ENCODE data around the gene TACC2. TPM values are rescaled to one million over a fixed set of nuclear protein-coding genes. Genes with fewer than 3 reads are reported as not detected.

Gene TACC2
- total and polyA plus RNA-seq, 8 donors, result 17.9 to 43.6 (median 23.6) TPM

- intact Hi-C loops (cut with DNase I), result no loop called here
- ATAC-seq (peak; percentile 89 to 96 (median 92)), DNase-seq (peak in 4 of 6 donors; percentile 56 to 76 (median 70)), FAIRE-seq (no peak)
- H3K27me3 ChIP-seq, result no peaks in the 10 kb centered on the region
- H3K4me1 ChIP-seq, result no peaks in the 10 kb centered on the region
- peak overlapping the region in 3 of 4 donors; percentile 16 to 54 (median 39) for H3K27ac ChIP-seq
- 38 to 43% methylated on average over 13 of the region's 13 CpGs for WGBS, 2 donors
- H3K4me3 ChIP-seq, result peak overlapping the region in 3 of 4 donors; percentile 4 to 31 (median 12)
- no peak for TF ChIP-seq CTCF (IDR thresholded peaks at IDR 0.05)
- H3K9me3 ChIP-seq, result no peaks in the 10 kb centered on the region
- H3K36me3 ChIP-seq, result no peaks in the 10 kb centered on the region
Measured at GRCh38 chr10:122044045-122044661, 55.2 kb downstream of the TACC2 start.

GRCh38 chr10:122044713-122045112 is 55.8 kb downstream of the TACC2 start:
- Histone ChIP-seq H3K27me3 (no peaks in the 10 kb centered on the region), H3K36me3 (no peaks in the 10 kb centered on the region), H3K27ac (peak overlapping the region in 3 of 4 donors; percentile 16 to 54 (median 39)), H3K4me1 (no peaks in the 10 kb centered on the region), H3K9me3 (no peaks in the 10 kb centered on the region), H3K4me3 (peak overlapping the region in 3 of 4 donors; percentile 4 to 31 (median 12))
- ATAC-seq, result peak; percentile 64 to 81 (median 71)
- DNase-seq, result peak in 2 of 6 donors; percentile 39 to 44
- FAIRE-seq, result no peak
- no peak for TF ChIP-seq CTCF (IDR thresholded peaks at IDR 0.05)
- intact Hi-C loops (cut with DNase I), result no loop called here
- WGBS, 2 donors, result 14 to 19% methylated on average over 9 of the region's 9 CpGs

DNA sequence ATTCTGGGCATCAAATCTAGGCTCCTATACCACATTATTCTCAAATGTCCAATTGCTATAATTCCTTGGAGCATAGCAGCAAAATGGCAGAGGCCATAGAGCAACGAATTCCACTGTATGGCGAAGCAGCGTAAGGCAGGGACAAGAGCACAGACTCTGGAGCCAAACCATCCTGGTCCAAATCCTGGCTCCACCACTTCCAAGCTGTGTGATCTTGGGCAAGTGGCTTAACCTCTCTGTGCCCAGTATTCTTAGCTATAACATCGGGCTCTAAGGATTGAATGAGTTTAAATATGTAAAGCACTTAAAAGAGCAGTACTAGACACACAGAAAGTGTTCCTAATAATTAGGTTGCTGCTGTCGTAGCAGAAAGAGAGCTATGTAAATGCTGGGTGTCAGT is 56.2 kb downstream of the TACC2 start:
- FAIRE-seq (no peak), ATAC-seq (peak in 2 of 4 donors; percentile 6 to 11)
- TF ChIP-seq CTCF (IDR thresholded peaks at IDR 0.05), result no peak

GRCh38 chr10:122047560-122047959 is 58.6 kb downstream of the TACC2 start:
- H3K9me3 ChIP-seq, result no peaks in the 10 kb centered on the region
- ATAC-seq (no peak), DNase-seq (no peak), FAIRE-seq (no peak)
- no peaks in the 10 kb centered on the region for H3K36me3 ChIP-seq
- no peaks in the 10 kb centered on the region for H3K4me1 ChIP-seq
- H3K27me3 ChIP-seq, result no peaks in the 10 kb centered on the region
- H3K4me3 ChIP-seq, result no peak overlapping the region
- no peak overlapping the region for H3K27ac ChIP-seq
- TF ChIP-seq CTCF (IDR thresholded peaks at IDR 0.05), result no peak
- WGBS, 2 donors, result 78 to 88% methylated on average over 3 of the region's 3 CpGs
- intact Hi-C loops (cut with DNase I), result no loop called here

More for the DNA sequence above, 56.2 kb downstream of the TACC2 start:
- DNase-seq, result no peak
- Histone ChIP-seq H3K4me1 (no peaks in the 10 kb centered on the region), H3K27ac (peak overlapping the region in 2 of 4 donors; percentile 16 to 39), H3K27me3 (no peaks in the 10 kb centered on the region), H3K36me3 (no peaks in the 10 kb centered on the region), H3K9me3 (no peaks in the 10 kb centered on the region), H3K4me3 (peak overlapping the region in 2 of 4 donors; percentile 12 to 31)
- WGBS, 2 donors, result 63 to 80% methylated on average over 5 of the region's 5 CpGs
- intact Hi-C loops (cut with DNase I), result no loop called here

GRCh38 chr10:122049076-122049475 is 60.1 kb downstream of the TACC2 start:
- no peaks in the 10 kb centered on the region for H3K27me3 ChIP-seq
- no peak for FAIRE-seq
- no peak for TF ChIP-seq CTCF (IDR thresholded peaks at IDR 0.05)
- 82 to 86% methylated on average over 9 of the region's 9 CpGs for WGBS, 2 donors
- no peak overlapping the region for H3K27ac ChIP-seq
- intact Hi-C loops (cut with DNase I), result no loop called here
- ATAC-seq, result no peak
- no peaks in the 10 kb centered on the region for H3K9me3 ChIP-seq
- no peaks in the 10 kb centered on the region for H3K4me1 ChIP-seq
- no peak for DNase-seq
- H3K4me3 ChIP-seq, result no peak overlapping the region
- no peaks in the 10 kb centered on the region for H3K36me3 ChIP-seq

Data from pancreas (tissue), 10 donors.